ENCODE results near the gene LHX4. TPM values are rescaled to one million over a fixed set of nuclear protein-coding genes. Genes with fewer than 3 reads are reported as not detected.

The LHX4 gene
- total RNA-seq, 1 donor from 2014 or later: 0.36 TPM

- FAIRE-seq (no peak), DNase-seq (ENCODE audit: low read depth) (no peak)
- Mint-ChIP-seq H3K9me3 (ENCODE audit: unreplicated experiment) (peaks cover 5% of the 10 kb centered on the region), H3K4me3 (ENCODE audit: unreplicated experiment) (no peak overlapping the region), H3K4me1 (ENCODE audit: low read depth, unreplicated experiment) (peaks cover 4% of the 10 kb centered on the region), H3K27me3 (ENCODE audit: low read depth, unreplicated experiment) (peaks cover 84% of the 10 kb centered on the region), H3K36me3 (ENCODE audit: low read depth, unreplicated experiment) (peaks cover 2% of the 10 kb centered on the region), H3K27ac (ENCODE audit: unreplicated experiment) (no peak overlapping the region)
- Histone ChIP-seq H3K36me3 (ENCODE audit: insufficient read depth, low read length) (no peaks in the 10 kb centered on the region), H2AFZ (ENCODE audit: low read depth, low read length) (no peak overlapping the region), H3K4me2 (ENCODE audit: low read length) (no peak overlapping the region), H3K27ac (ENCODE audit: low read depth, low read length) (no peak overlapping the region), H3K9ac (ENCODE audit: low read length) (no peak overlapping the region), H3K4me3 (ENCODE audit: insufficient read depth, low read depth, low read length) (no peak overlapping the region), H3K4me1 (ENCODE audit: insufficient read depth, low read length) (peaks cover 7% of the 10 kb centered on the region), H3K79me2 (ENCODE audit: insufficient read depth, low read length) (no peaks in the 10 kb centered on the region), H3K27me3 (ENCODE audit: insufficient read depth, low read length) (peaks cover 98% of the 10 kb centered on the region), H3K9me3 (ENCODE audit: insufficient read depth, low read depth, low read length) (no peaks in the 10 kb centered on the region), H4K20me1 (ENCODE audit: insufficient read depth, low read length) (peaks cover 35% of the 10 kb centered on the region)
- TF ChIP-seq, protein P1, sequence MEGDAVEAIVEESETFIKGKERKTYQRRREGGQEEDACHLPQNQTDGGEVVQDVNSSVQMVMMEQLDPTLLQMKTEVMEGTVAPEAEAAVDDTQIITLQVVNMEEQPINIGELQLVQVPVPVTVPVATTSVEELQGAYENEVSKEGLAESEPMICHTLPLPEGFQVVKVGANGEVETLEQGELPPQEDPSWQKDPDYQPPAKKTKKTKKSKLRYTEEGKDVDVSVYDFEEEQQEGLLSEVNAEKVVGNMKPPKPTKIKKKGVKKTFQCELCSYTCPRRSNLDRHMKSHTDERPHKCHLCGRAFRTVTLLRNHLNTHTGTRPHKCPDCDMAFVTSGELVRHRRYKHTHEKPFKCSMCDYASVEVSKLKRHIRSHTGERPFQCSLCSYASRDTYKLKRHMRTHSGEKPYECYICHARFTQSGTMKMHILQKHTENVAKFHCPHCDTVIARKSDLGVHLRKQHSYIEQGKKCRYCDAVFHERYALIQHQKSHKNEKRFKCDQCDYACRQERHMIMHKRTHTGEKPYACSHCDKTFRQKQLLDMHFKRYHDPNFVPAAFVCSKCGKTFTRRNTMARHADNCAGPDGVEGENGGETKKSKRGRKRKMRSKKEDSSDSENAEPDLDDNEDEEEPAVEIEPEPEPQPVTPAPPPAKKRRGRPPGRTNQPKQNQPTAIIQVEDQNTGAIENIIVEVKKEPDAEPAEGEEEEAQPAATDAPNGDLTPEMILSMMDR (IDR thresholded peaks at IDR 0.05; ENCODE audit: insufficient read depth, low read depth, low read length): no peak
- peak; percentile 82 for TF ChIP-seq EZH2 (IDR thresholded peaks at IDR 0.05; ENCODE audit: insufficient read depth, low read length)
These were observed 5.6 kb downstream of the LHX4 start for GRCh38 chr1:180235502-180236239.

DNA sequence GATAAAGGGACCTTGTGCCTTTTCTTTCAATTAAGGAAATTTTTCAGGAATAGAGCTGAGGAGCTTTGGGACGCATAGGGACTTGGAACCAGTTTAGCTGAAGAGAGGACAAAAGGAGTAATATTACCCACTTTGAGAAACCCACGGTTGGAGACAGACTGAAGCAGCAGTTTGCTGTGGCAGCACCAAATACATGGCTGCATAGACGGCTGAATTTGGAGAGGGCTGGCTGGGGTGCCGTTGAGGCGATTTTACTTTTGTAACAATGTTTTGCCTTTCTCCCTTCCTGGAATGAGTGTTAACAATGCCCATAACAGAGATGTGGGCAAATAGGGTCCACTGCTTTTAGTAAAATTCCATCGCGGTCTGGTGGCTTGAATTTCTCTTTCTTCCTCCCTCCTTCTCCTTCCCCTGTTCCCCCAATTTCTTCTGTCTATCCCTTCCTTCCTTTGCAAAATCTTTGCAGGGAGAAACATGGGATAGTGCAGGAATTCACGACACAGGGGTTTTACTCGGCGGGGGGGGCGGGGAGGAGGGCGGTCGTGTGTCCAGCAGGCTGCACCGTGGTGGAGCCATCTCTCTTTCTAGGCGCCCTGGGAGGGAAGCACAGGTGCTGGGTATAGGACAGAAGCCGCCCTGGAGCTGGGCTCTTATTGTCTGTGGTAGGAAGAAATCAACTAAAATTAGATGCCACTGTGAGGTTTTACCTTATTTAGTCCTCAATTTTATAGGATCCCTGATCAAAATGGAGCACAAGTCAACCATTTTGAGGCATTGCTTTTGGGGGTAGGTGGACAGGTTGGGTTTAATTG is 6.8 kb downstream of the LHX4 start:
- Mint-ChIP-seq H3K27me3 (ENCODE audit: low read depth, unreplicated experiment) (peaks cover 90% of the 10 kb centered on the region), H3K4me3 (ENCODE audit: unreplicated experiment) (no peak overlapping the region), H3K36me3 (ENCODE audit: low read depth, unreplicated experiment) (peaks cover 2% of the 10 kb centered on the region), H3K27ac (ENCODE audit: unreplicated experiment) (no peak overlapping the region), H3K4me1 (ENCODE audit: low read depth, unreplicated experiment) (peaks cover 4% of the 10 kb centered on the region), H3K9me3 (ENCODE audit: unreplicated experiment) (peaks cover 5% of the 10 kb centered on the region)
- H2AFZ ChIP-seq (ENCODE audit: low read depth, low read length): no peak overlapping the region
- no peaks in the 10 kb centered on the region for H3K36me3 ChIP-seq (ENCODE audit: insufficient read depth, low read length)
- no peak overlapping the region for H3K9ac ChIP-seq (ENCODE audit: low read length)
- peaks cover 5% of the 10 kb centered on the region for H3K4me1 ChIP-seq (ENCODE audit: insufficient read depth, low read length)
- H3K27ac ChIP-seq (ENCODE audit: low read depth, low read length): no peak overlapping the region
- H3K9me3 ChIP-seq (ENCODE audit: insufficient read depth, low read depth, low read length): no peaks in the 10 kb centered on the region
- H3K27me3 ChIP-seq (ENCODE audit: insufficient read depth, low read length): peaks cover 98% of the 10 kb centered on the region
- peaks cover 33% of the 10 kb centered on the region for H4K20me1 ChIP-seq (ENCODE audit: insufficient read depth, low read length)
- H3K79me2 ChIP-seq (ENCODE audit: insufficient read depth, low read length): no peaks in the 10 kb centered on the region
- H3K4me2 ChIP-seq (ENCODE audit: low read length): no peak overlapping the region
- FAIRE-seq: no peak
- no peak for TF ChIP-seq EZH2 (IDR thresholded peaks at IDR 0.05; ENCODE audit: insufficient read depth, low read length)
- TF ChIP-seq, protein P1 (IDR thresholded peaks at IDR 0.05; ENCODE audit: insufficient read depth, low read depth, low read length): no peak
- H3K4me3 ChIP-seq (ENCODE audit: insufficient read depth, low read depth, low read length): no peak overlapping the region
- DNase-seq (ENCODE audit: low read depth): no peak

Data from astrocyte (in vitro differentiated cells and primary cell).